DMS79 (cell line): Measurements from ENCODE around the gene PLEKHA6.
A peak's percentile ranks its signal among the peaks of the same experiment; 100 is the strongest.

Experiments used
- DNase-seq: peaks from one replicate; lab custom pipeline; 2025; lab: John Stamatoyannopoulos, UW

PLEKHA6 gene

GRCh38 chr1:204380293-204380831 is 20.6 kb upstream of the PLEKHA6 start:
- no peak for DNase-seq

- peak; percentile 42 for DNase-seq
Measured at GRCh38 chr1:204377800-204378668, 18.3 kb upstream of the PLEKHA6 start.

GRCh38 chr1:204376919-204377799 is 17.4 kb upstream of the PLEKHA6 start:
- no peak for DNase-seq

GRCh38 chr1:204376465-204376864 is 16.7 kb upstream of the PLEKHA6 start:
- DNase-seq = no peak

- DNase-seq = no peak
Measured at GRCh38 chr1:204373911-204374310, 14.2 kb upstream of the PLEKHA6 start.

GRCh38 chr1:204370176-204370575 is 10.4 kb upstream of the PLEKHA6 start:
- no peak for DNase-seq

- no peak for DNase-seq
Measured at GRCh38 chr1:204368996-204369726, 9.4 kb upstream of the PLEKHA6 start.

GRCh38 chr1:204367956-204368355 is 8.2 kb upstream of the PLEKHA6 start:
- no peak for DNase-seq

GRCh38 chr1:204367193-204367858 is 7.6 kb upstream of the PLEKHA6 start:
- DNase-seq = no peak

GRCh38 chr1:204366759-204367158 is 7.0 kb upstream of the PLEKHA6 start:
- DNase-seq = no peak

- peak; percentile 25 for DNase-seq
Measured at GRCh38 chr1:204363335-204364114, 3.8 kb upstream of the PLEKHA6 start.

- no peak for DNase-seq
Measured at GRCh38 chr1:204362984-204363334, 3.2 kb upstream of the PLEKHA6 start.

GRCh38 chr1:204361781-204362180 is 2.1 kb upstream of the PLEKHA6 start:
- no peak for DNase-seq

- peak; percentile 6 for DNase-seq
Measured at GRCh38 chr1:204361341-204361771, 1.6 kb upstream of the PLEKHA6 start.

GRCh38 chr1:204360314-204360713 is 585 bp upstream of the PLEKHA6 start:
- no peak for DNase-seq

- DNase-seq = no peak
Measured at GRCh38 chr1:204359131-204359473, 627 bp downstream of the PLEKHA6 start.

GRCh38 chr1:204358605-204359004 is 1.1 kb downstream of the PLEKHA6 start:
- no peak for DNase-seq

GRCh38 chr1:204357551-204358490 is 1.9 kb downstream of the PLEKHA6 start:
- DNase-seq = no peak

GRCh38 chr1:204356997-204357396 is 2.7 kb downstream of the PLEKHA6 start:
- no peak for DNase-seq

- DNase-seq = no peak
Measured at GRCh38 chr1:204355913-204356312, 3.8 kb downstream of the PLEKHA6 start.
